GM18870 (cell line): ENCODE data around the gene GABRB3.

Experiments
- ATAC-seq: cut with Tn5 transposase; IDR thresholded peaks from one replicate; pipeline ENCODE4 v1.9.1; 2021; ENCODE audit warnings: moderate library complexity; ENCODE audit not compliant: unreplicated experiment

Gene GABRB3

DNA sequence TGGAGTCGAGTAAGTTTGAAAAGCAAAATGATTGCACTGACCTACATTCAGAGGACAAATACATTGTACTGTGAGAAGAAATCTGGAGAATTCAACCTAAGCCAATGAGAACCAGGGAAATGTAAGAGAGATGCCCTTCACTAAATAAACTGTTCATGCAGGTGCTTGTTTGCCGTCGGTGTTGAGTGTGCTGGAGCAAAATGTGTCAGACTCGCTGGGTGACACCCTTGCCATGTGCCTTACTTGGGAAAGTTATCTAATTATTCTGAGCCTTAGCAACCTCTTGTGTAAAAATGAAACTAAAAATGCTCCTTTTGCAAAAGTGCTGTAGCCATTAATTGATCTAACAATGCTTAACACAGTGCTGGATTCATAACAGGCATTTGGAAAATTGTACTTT, 140.4 kb downstream of the GABRB3 start:
- ATAC-seq = no peak

DNA sequence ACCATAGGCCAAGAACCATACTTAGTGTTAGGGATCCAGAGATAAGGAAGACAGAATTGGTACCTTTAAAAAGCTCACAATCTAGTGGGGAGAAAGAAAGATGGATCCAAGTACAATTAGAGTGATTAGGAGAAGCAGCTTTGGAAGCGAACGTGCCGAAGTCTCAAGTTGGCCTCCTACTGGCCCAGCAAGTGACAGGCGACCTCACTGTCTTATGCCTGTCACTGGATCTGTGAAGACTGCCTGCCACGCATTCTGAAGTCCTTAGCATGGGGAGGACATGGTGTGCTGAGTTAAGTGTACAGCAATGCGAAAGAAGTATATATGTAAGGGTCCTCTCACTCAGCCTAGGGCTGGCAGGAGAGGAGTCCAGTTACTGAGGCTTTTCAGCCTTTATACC, 141.0 kb downstream of the GABRB3 start:
- ATAC-seq = no peak

DNA sequence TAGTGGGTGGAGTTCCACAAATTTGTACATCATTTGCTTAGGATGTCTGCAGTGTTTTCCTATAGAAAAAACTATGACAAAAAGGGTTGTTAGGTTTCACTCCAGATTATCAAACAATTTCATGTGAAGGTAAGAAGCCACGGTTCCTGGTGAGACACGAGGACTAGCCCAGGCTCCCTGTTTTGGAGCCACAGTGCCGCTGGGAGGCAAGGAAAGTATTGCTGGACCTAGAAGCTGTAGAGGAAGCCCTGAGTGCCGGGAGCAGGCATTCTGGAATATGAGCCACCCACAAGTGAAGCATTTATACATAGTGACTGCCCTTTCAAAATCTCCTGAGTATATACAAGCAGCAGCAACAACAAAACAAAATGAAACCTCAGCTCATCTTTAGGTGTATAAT, 142.0 kb downstream of the GABRB3 start:
- no peak for ATAC-seq

DNA sequence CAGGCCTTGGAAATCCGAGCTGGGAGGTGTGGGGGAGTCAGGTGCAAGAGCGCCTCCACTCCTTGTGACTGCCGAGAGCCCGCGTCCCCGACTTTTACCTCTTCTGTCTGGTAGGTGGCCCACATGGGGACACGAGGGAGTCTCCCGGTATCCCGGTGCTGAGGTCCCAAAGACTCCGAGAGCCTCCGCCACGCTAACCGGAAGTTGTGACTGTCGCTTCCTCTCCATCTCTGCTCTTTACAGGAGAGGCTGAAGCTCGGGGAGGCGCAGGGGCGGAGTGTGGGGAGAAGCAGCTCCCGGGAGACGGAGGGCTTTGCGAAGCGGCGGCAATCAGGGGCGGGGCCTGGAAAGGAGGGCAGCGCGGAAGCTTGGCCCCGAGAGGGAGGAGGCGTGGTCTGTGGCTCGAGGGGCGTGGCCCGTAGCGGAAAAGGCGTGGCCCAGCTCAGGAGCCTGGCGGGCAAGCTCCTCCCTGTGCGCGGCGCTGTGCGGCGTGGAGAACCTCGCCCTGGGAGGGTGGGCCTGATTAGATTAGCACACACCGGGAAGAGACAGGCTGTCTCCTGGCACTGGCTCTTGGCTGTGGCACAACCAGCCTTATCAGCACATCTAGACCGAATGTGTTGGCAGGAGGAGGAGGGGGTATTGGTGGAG, 143.9 kb downstream of the GABRB3 start:
- no peak for ATAC-seq

DNA sequence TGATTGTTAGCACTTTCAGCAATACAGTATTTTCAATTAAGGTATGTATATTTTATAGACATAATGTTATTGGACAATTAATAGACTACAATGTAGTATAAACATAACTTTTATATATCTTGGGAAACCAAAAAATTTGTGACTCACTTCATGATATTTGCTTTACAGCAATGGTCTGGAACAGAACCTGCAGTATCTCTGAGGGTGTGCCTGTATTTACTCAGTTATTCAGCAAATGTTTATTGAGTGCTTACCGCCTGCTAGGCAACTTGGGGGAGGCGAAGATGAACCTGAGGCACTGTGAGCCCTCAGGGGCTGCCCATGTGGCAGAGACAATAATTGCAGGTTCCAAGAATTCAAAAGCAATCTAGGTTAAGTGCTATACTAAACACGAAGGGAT, 144.8 kb downstream of the GABRB3 start:
- no peak for ATAC-seq

DNA sequence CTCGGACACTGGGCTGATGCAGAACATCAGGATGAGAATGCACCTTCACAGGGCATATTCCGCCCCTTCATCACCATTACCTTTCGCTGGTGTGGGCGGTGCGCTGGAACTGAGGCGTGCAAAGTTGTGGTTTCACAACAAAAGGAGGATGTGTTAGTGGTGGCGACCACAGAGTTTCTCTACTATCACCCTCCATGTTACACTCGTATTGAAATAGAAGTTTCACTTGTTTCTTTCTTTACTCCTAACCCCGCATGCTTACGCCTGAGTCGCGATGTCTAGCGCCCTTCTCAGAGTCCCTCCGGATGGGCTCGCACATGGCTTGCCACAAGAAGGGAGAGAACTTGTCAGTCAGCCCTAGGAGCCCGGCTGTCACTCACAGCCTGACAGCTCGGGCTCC, 148.7 kb downstream of the GABRB3 start:
- no peak for ATAC-seq

DNA sequence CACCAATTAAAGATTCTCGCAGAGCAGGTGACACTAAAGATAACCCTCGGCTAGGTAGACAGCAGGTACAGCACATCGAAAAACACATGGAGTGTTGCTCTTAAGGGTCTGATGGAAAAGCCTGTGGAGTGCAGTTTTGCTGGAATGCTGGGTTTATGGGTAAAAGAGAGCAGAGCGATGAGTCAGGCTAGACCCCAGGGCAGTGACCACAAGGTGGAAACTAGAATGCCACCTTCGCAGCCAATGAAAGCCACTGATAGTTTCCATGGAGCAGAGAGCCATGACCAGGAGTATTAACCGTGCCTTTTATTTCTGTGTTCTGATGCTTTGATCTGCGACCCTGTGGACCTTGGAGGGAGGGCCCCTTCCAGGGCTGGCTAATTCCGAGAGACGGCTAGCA, 149.8 kb downstream of the GABRB3 start:
- no peak for ATAC-seq

DNA sequence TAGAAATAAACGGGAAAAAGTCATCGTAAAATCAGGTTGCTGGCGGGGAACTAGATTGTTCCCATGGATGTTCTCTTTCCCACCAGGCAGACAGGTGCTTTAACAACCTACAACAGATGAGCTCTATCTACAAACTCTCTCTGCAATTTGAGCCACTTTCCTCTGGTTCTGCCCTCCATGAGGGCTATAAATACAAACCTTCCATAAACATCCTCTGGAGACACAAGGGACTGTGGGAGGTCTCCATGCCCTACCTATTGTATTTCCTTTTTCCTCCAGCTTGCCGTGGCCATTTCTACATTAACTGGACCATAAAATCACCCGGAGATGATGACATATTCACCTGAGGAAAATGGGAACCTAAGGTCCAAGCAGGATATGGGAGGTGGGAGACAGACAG, 151.1 kb downstream of the GABRB3 start:
- no peak for ATAC-seq

DNA sequence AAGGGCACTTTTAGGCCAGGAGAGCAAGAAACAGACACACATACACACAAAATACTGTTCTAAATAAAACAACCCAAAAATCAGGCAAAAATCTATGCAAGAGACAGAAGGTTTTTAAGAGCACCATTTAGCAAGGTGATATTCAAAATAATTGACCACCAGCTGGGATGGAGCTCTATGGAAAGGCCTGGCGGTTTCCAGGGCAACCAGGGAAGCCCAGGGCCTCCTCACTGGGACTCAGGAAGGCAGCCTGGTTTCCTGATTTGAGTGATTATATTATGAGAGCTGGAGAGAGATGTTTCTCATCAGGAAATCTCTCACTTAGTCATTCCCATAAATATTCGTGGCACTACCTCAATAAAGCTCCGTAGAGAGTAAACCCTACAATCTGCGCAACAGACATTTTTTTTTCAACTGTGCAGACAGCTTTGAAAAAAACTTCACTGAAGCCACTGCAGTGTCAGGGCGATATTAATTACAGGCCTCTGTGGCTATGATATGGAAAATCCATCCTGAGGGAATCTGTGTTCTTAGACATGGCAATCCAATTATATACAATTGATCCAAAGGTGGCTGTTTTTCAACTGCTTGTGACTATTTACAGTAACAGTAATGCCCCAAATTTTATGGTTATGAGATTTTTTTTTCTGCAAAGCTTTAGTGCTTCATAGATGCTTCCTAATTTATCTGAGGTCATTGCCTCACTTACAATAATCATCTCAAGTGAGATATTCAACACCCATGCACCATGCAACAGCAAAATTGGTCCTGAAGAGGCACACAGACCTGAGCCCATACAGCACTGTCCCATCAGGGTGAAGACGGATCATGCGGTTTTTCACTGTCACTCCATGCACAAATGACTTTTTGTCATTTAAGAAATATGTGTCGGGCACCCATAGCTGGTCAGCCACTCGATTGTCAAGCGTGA, 152.1 kb downstream of the GABRB3 start:
- ATAC-seq = no peak

DNA sequence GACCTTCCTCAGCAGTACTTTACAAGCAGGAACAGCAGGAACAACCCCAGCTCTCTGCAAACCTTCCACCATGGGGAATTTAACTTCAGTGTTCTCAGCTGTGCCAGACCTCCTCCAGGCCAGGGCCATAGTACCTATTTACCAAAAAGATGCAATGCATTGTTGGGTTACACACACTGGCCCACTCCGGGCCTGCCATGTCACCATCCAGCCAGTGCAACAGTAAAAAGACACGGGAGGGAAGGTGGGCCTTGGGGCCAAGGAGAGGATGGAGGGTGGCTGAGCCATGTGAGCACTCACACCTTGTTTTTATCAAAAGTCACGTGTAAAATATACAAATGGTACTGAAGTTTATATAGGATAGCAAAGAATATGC, 157.0 kb downstream of the GABRB3 start:
- no peak for ATAC-seq

DNA sequence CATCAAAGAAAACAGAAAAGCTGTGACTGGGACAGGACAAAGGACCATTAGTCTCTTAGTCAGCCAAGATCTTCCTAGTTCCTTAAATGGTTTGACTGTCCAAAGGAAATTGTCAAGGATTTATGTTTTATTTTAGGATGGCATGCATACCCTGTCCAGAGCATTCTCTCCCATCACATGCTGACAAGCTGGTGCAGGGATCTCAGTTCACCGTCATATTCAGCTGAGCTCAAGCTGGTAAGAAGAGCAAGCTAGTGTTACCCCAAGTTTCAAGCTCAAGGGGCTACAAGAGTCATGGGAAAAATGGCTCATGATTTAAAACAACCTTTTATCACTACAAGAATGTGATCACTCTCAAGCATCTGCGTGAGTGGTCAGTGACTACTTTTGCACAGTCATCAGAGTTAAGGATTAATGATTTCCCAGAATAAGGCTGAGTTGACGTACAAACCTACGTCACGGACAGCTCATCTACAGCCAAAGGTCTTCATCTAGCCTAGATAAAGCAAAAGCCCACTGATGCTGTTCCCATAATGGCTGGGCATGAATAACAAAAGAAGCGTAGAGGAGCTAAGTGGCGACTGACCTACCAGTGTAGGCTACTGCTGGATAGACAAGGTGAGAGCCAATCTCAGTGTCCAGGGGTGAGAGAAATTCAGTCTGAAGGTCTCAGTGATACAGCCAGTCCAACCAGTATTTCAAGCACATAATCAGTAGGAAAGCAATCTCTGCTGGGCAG, 157.5 kb downstream of the GABRB3 start:
- no peak for ATAC-seq

DNA sequence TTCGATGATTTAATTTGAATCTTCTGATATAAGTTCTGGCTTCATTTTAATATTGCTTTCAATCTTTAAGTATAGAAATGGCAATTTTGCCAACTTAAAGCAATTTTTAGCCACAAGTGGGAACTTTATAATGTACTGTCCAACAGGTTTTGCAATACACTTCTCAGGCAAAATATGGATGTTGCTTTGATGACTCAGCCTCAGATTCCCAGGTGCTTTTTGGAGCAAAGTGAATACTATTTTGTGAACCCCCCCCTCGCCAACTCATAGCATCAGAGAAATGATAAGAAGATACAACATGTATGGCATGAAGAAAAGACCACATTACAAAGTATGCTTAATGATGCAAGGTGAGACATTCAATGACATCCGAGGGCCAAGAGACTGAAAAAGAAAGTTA, 158.1 kb downstream of the GABRB3 start:
- ATAC-seq = no peak

DNA sequence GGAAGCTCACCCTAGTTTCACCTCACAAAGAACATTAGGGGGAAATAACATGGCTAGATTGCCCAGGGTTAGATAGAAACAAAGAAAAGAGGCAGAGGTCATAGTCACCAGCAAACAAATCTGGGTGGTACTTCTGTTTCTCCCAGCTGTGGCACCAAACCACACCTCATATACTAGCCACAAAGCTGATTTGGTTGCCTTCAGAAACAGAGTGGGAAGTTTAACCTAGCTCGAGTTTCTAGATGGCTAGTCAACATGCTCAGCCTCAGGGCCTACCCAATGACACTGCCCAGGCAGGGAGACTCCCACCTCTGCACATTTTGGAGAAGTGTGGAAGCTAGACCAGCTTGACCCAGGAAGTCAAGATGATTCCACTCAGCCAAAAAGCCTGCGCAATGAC, 174.2 kb downstream of the GABRB3 start:
- ATAC-seq = no peak

DNA sequence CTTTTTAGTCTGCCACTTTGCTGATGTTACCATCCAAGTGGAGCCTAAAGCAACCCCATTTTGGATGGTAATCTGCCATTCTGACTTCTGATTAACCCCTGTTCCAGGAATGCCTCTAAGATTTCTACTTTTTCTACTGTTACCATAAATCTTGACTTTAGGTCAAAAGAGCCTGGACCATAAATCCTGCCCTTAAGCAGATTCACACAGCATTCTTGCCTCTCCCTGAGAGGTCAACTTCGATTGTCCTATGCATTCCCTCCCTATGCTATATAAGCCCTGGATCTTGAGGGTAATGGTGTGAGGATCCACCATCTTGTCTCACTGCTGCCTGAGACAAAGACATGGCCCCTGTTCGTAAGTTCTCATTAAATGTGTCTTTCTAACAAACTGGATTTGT, 177.3 kb downstream of the GABRB3 start:
- no peak for ATAC-seq

DNA sequence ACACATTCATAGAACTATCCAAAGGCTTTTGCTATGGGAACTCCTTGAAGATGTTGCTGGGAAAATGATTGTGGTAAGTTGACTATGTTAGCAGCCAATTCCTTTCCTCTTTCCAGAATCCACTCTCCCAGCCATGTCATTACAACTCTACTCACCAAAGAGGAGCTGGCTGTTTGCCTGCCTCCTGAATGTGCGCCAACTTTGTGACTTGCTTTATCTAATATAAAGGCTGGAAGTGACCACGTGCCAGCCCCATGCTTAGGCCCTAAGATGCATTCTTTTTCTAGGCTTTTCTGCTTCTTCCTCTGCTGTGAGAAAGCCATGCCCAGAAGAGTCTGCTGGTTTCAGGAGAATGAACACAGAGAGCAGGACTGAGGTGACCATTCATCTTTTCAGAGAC, 182.2 kb downstream of the GABRB3 start:
- no peak for ATAC-seq

DNA sequence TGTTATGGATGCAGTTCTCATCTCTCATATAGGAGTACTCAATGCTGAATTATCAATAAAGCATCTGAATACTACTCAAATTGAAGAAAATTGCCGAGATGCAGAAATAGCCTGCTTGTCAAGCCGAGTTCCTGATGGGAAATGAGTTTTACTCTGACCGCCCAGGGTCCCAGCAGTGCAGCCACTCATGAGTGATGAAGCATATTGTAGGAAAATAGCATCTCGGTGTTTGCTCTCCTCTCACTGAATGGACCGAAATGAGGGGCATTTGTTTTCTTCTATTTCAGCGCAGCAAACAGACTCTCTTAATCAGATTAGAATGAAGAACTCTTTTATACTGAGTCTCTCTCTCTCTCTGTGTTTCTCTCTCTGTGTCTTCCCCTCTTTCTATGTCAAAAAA, 190.0 kb downstream of the GABRB3 start:
- no peak for ATAC-seq

DNA sequence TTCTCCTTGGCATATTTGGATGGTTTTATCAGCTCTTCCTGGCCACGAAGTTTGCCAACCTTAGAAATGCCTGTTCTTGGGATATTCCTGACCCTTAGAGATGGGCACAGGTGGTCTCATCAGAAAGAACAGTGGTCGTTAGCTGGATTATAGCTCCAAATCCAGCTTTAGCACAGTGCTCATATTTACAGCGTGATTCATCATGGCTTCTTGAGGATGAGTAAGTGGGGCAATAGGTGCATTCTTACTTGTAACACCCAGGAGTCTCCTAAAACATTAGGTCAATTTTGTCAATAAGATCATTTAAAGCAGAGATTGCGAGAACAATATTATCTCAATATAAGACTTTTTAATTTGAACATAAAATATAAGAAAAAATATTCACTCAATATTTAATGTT, 191.9 kb downstream of the GABRB3 start:
- ATAC-seq = no peak

DNA sequence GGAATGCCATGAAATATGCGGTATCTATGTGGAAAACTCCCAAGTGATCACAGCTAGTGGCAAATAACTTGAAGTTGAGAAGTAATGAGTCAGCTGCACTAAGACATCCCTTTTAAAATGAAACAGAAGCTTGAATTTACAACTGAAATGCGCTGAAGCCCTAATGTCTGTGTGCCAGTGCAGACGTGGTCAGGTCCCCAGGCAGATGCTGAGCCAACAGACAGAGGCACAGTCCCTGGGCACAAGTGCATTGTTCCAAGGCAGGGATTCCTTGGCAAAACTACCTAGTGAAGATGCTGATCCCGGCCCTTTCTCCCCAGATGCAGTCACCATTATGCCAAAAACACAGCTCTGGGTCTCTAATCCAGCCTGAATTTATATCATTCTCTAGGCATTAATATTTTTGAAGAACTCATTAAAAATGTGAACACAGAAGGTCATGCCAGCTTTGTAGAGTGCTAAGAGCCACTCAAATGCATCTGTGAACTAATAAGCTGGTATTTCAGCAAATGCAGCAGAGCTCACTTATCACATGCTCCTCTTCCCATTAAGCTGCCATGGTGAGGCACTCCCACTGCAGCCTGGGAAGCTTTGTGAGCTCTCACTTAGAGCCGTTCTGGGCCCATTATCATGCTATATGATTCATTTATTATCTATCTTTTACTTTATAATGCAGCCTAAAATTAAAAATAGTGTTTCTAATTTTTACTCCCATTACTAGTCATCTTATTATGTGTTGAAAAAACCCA, 200.1 kb downstream of the GABRB3 start:
- no peak for ATAC-seq

DNA sequence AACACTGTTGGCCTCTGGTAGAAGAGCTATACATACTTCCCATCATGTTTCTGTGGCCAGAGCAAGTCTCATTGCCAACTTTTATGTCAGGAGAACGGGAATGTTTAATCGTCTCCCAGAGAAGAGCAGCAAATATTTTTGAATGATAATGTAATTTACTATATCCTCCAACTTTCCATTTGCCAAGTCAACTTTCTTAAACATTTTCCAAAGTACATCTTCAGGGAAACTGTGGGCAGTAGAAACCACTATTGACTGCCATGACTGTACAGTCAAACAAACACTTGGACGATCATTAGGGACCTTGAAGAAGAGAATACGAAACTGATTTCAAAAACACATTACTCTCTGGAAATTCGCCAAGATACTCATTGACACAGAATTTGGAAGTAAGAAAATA, 201.5 kb downstream of the GABRB3 start:
- ATAC-seq = no peak

DNA sequence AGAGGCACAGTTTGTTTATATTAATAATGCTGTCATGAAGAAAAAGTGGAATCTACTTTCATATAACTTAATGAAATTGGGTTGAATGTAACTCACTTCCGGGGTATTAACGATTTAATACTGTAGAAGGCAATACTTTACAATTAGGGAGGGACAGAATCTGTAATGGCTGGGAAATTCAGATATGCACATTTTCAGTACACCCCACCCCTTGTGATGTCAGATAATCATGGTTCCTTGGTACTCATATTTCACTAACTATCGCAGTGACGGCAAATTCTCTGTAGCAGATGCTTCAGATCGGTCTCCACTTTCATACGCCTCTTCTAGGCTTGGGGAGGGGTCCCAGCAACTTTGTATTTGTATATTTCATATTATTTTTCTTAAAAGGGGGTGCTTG, 207.3 kb downstream of the GABRB3 start:
- ATAC-seq = no peak

DNA sequence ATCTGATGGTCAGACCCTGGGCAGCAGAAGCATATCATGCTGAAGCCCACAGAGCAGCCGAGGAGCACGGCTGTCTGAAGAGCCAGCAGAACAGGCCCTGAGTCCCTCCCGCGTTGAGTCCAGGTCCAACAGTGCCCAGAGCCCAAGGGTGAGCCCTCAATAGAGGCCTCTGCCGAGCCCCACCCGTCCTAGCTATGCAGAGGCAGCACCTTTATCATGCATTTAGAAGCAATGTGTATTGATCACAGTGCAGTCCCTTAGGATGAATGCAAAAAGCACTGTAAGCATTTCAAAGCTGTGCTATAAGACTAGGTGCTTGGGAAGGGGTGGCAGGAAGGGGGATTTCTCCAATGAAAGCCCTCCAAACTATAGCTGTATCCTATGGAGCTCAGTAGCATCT, 208.5 kb downstream of the GABRB3 start:
- ATAC-seq = no peak
